PC-9 (cell line): ENCODE data around the gene ARPC1A. TPM values are rescaled to one million over a fixed set of nuclear protein-coding genes. Genes with fewer than 3 reads are reported as not detected.
A peak's percentile ranks its signal among the peaks of the same experiment; 100 is the strongest.

ENCODE experiments used
- BruUV-seq: library from RNA; stranded (reverse); fragments of 400-500 nt; replicated peaks from 2 replicates; lab custom pipeline; 2021; lab: Mats Ljungman, UMichigan
- CTCF ChIA-PET: fragments of 300-600 bp; sonication (Branson Sonifier 250); formaldehyde crosslinking; loops from one replicate; lab custom pipeline; 2022; ENCODE audit warnings: antibody characterized with exemption; lab: Charles Lee
- POLR2A ChIA-PET: fragments of 300-600 bp; sonication (Branson Sonifier 250); formaldehyde crosslinking; loops from one replicate; lab custom pipeline; 2022; ENCODE audit warnings: antibody characterized with exemption; ENCODE audit not compliant: unreplicated experiment; lab: Charles Lee
- DNase-seq, 2 experiments: peaks; one replicate each; pipeline versions ENCODE4 v3.0.0 to v3.0.0-alpha.2; 2015 to 2022; ENCODE audit warnings: mixed read lengths in 1 of 2
- H2AFZ ChIP-seq: fragments of 200-600 bp; sonication (generic); 2 replicates; pipeline ENCODE4 v1.8.1; 2017; ENCODE audit warnings: antibody characterized with exemption
- H3F3A ChIP-seq: fragments of 200-600 bp; sonication (generic); 2 replicates; pipeline ENCODE4 v1.8.1; 2017; ENCODE audit warnings: antibody characterized with exemption, mild to moderate bottlenecking, low read depth; ENCODE audit not compliant: insufficient read depth
- H3K27ac ChIP-seq: fragments of 200-600 bp; sonication (generic); 2 replicates; pipeline ENCODE4 v1.6.1; 2016; ENCODE audit warnings: mixed run types
- H3K27me3 ChIP-seq: fragments of 200-600 bp; sonication (generic); 2 replicates; pipeline ENCODE4 v1.6.1; 2016; ENCODE audit warnings: low read depth, mixed run types; ENCODE audit not compliant: insufficient read depth
- H3K36me3 ChIP-seq: fragments of 200-600 bp; sonication (generic); 2 replicates; pipeline ENCODE4 v1.6.1; 2016; ENCODE audit warnings: low read depth, mixed run types
- H3K4me1 ChIP-seq: fragments of 200-600 bp; sonication (generic); replicated peaks from 2 replicates; pipeline ENCODE4 v1.6.1; 2016; ENCODE audit warnings: mixed run types; ENCODE audit not compliant: insufficient read depth
- H3K4me2 ChIP-seq: fragments of 200-600 bp; sonication (generic); 2 replicates; pipeline ENCODE4 v1.6.1; 2017; ENCODE audit warnings: mixed run types
- H3K4me3 ChIP-seq: fragments of 200-600 bp; sonication (generic); 2 replicates; pipeline ENCODE4 v1.6.1; 2016; ENCODE audit warnings: mixed run types
- H3K79me2 ChIP-seq: fragments of 200-600 bp; sonication (generic); 2 replicates; pipeline ENCODE4 v1.6.1; 2017; ENCODE audit warnings: low read depth, mixed run types
- H3K9me2 ChIP-seq: fragments of 200-600 bp; sonication (generic); 2 replicates; pipeline ENCODE4 v1.8.1; 2017; ENCODE audit warnings: mild to moderate bottlenecking; ENCODE audit not compliant: insufficient read depth
- H3K9me3 ChIP-seq: fragments of 200-600 bp; sonication (generic); 2 replicates; pipeline ENCODE4 v1.8.1; 2016; ENCODE audit warnings: low read depth; ENCODE audit not compliant: insufficient read depth
- H4K20me1 ChIP-seq: fragments of 200-600 bp; sonication (generic); 2 replicates; pipeline ENCODE4 v1.8.1; 2017; ENCODE audit not compliant: insufficient read depth
- EZH2 ChIP-seq: fragments of 200-600 bp; sonication (generic); IDR thresholded peaks from 2 replicates; pipeline ENCODE4 v1.8.0; 2017; ENCODE audit warnings: antibody characterized with exemption, low read depth
- intact Hi-C: fragments of 100-400 bp; cut with micrococcal nuclease; formaldehyde crosslinking; loops from one replicate; pipeline ENCODE4 v1.10.0; 2022; ENCODE audit not compliant: unreplicated experiment
- total RNA-seq: library from RNA; stranded (reverse); gene quantifications from 2 replicates; pipeline ENCODE4 v1.2.3, GENCODE V29; 2021
- TF ChIP-seq, protein P1 (sequence below): fragments of 200-600 bp; sonication (generic); conservative IDR thresholded peaks from 2 replicates; pipeline ENCODE4 v1.6.1; 2017; ENCODE audit warnings: mixed run types, antibody characterized with exemption, mild to moderate bottlenecking, moderate library complexity

Gene ARPC1A
- total RNA-seq, 1 experiment from 2014 or later: 305 TPM

DNA sequence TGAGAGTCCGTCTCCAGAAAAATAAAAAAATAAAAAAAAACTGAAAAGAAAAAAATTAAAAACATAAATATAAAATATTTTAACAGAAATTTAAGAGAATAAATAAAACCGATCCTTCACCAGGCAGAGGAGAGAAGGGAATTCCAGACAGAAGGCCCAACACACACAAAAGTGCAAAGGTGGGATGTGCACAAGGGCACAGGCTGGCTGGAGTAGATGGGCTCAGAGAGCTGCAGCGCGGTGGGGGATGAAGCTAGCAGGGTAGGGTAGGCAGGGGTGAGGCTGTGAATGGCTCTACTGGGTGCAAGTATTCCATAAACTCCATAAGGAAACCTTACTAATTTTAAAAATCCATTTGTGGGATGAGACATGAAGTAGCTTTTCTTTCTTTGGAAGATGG is 15.7 kb upstream of the ARPC1A start:
- DNase-seq: no peak
- H3K4me3 ChIP-seq: no peak overlapping the region
- no peaks in the 10 kb centered on the region for H3K9me2 ChIP-seq
- CTCF ChIA-PET: no interaction called here
- H3K36me3 ChIP-seq: 0 out of 2 replicates have a peak, but pooled peaks cover 5% of the 10 kb centered on the region
- peaks cover 7% of the 10 kb centered on the region for H3K4me1 ChIP-seq
- POLR2A ChIA-PET: no interaction called here
- TF ChIP-seq, protein P1, sequence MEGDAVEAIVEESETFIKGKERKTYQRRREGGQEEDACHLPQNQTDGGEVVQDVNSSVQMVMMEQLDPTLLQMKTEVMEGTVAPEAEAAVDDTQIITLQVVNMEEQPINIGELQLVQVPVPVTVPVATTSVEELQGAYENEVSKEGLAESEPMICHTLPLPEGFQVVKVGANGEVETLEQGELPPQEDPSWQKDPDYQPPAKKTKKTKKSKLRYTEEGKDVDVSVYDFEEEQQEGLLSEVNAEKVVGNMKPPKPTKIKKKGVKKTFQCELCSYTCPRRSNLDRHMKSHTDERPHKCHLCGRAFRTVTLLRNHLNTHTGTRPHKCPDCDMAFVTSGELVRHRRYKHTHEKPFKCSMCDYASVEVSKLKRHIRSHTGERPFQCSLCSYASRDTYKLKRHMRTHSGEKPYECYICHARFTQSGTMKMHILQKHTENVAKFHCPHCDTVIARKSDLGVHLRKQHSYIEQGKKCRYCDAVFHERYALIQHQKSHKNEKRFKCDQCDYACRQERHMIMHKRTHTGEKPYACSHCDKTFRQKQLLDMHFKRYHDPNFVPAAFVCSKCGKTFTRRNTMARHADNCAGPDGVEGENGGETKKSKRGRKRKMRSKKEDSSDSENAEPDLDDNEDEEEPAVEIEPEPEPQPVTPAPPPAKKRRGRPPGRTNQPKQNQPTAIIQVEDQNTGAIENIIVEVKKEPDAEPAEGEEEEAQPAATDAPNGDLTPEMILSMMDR: no peak
- no peak for TF ChIP-seq EZH2
- peaks cover 7% of the 10 kb centered on the region; the same call in 1 of the 2 replicates for H3F3A ChIP-seq
- H3K9me3 ChIP-seq: no peaks in the 10 kb centered on the region
- no peak overlapping the region for H2AFZ ChIP-seq
- H3K79me2 ChIP-seq: peaks cover 4% of the 10 kb centered on the region; the same call in 1 of the 2 replicates
- no peaks in the 10 kb centered on the region for H3K27me3 ChIP-seq
- H3K27ac ChIP-seq: no peak overlapping the region
- no peaks in the 10 kb centered on the region for H4K20me1 ChIP-seq
- BruUV-seq: no TSS peak
- intact Hi-C loops: loop anchor here (5.0 kb wide), 2 partner anchors 98 to 183 kb away; no protein-coding TSS in a partner anchor
- H3K4me2 ChIP-seq: no peak overlapping the region

DNA sequence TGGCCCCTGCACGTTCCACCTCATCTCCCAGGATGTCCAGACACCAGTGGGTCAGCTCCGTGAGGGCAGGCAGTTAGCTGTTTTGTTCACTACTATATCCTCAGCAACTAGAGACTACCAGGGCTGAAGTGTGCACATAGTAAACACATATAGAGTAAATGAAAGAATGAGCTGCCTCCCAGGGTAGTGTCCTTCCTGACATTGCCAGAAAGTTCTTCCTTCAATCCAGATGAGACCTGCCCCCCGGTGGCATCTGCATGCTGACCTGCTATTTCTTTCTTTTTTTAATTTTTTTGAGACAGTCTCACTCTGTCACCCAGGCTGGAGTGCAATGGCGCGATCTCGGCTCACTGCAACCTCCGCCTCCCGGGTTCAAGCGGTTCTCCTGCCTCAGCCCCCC is 14.0 kb upstream of the ARPC1A start:
- Histone ChIP-seq H3K4me1 (peaks cover 7% of the 10 kb centered on the region), H3K27ac (no peak overlapping the region), H3K9me3 (no peaks in the 10 kb centered on the region), H3K36me3 (0 out of 2 replicates have a peak, but pooled peaks cover 5% of the 10 kb centered on the region), H4K20me1 (no peaks in the 10 kb centered on the region), H3K4me3 (no peak overlapping the region), H3K27me3 (no peaks in the 10 kb centered on the region), H3K79me2 (peaks cover 4% of the 10 kb centered on the region; the same call in 1 of the 2 replicates), H2AFZ (no peak overlapping the region), H3F3A (peaks cover 7% of the 10 kb centered on the region; the same call in 1 of the 2 replicates), H3K4me2 (no peak overlapping the region), H3K9me2 (no peaks in the 10 kb centered on the region)
- no TSS peak for BruUV-seq
- TF ChIP-seq EZH2: no peak
- TF ChIP-seq, protein P1: no peak
- CTCF ChIA-PET: interaction anchor here (0.6 to 1.4 kb wide), 3 partner anchors 42 to 167 kb away, joined by 3 to 16 read pairs (median 7); no protein-coding TSS in a partner anchor
- POLR2A ChIA-PET: no interaction called here
- intact Hi-C loops: loop anchor here (1.0 to 5.0 kb wide), 4 partner anchors 37 to 184 kb away; no protein-coding TSS in a partner anchor
- DNase-seq: no peak

DNA sequence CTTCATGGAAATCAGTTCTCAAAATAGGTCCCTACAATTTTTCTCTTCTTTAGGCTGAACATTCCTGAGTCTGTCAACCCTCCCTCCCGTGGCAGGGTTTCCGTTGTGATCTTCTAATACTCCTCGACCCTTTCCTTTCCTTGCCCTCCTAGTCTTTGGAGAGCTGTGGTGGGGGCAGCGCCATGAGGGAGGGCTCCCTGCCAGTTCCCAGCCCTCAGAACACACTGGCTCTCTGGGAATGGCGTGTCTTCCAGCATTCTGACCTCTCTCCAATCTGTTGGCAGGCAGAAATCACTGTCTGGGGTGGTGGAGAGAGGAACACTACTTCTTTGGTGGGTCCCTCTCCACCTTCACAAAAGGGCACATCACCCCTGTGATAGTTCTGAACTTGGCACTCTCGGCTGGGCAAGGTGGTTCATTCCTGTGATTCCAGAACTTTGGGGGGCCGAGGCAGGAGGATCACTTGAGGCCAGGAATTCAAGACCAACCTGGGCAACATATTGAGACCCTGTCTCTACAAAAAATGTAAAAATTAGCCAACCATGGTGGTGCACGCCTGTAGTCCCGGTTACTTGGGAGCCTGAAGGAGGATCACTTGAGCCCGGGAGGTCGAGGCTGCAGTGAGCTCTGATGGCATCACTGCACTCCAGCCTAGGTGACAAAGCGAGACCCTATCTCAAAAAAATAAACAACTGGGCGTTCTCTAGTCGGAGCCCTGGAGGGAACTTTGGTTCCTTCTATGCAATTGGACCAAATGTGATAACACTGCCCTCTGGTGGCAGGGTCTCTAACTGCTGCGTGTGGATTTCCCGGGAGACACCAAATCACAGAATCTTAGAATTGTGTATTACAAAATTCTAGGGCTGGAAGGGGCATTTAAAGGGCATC is 13.1 kb upstream of the ARPC1A start:
- H3K4me1 ChIP-seq: peaks cover 7% of the 10 kb centered on the region
- H3K79me2 ChIP-seq: peaks cover 4% of the 10 kb centered on the region; the same call in 1 of the 2 replicates
- H3K9me3 ChIP-seq: no peaks in the 10 kb centered on the region
- intact Hi-C loops: loop anchor here (1.0 to 5.0 kb wide), 6 partner anchors 88 to 272 kb away; no protein-coding TSS in a partner anchor
- POLR2A ChIA-PET: interaction anchor here (0.6 kb wide), 2 partner anchors 275 to 371 kb away, joined by 3 read pairs; no protein-coding TSS in a partner anchor
- BruUV-seq: no TSS peak
- TF ChIP-seq EZH2: no peak
- TF ChIP-seq, protein P1: peak; percentile 95
- H3F3A ChIP-seq: peaks cover 7% of the 10 kb centered on the region; the same call in 1 of the 2 replicates
- DNase-seq: peak; percentile 57 to 72
- H2AFZ ChIP-seq: no peak overlapping the region
- CTCF ChIA-PET: interaction anchor here (0.6 to 1.4 kb wide), 5 partner anchors 17 to 168 kb away, joined by 3 to 16 read pairs (median 3); no protein-coding TSS in a partner anchor
- H3K27ac ChIP-seq: no peak overlapping the region
- H3K36me3 ChIP-seq: 0 out of 2 replicates have a peak, but pooled peaks cover 5% of the 10 kb centered on the region
- H3K27me3 ChIP-seq: no peaks in the 10 kb centered on the region
- H3K4me2 ChIP-seq: peak overlapping the region; percentile 61
- H3K4me3 ChIP-seq: no peak overlapping the region
- H3K9me2 ChIP-seq: no peaks in the 10 kb centered on the region
- H4K20me1 ChIP-seq: no peaks in the 10 kb centered on the region
